ENCODE data around the gene NANOS2.

Gene NANOS2

DNA sequence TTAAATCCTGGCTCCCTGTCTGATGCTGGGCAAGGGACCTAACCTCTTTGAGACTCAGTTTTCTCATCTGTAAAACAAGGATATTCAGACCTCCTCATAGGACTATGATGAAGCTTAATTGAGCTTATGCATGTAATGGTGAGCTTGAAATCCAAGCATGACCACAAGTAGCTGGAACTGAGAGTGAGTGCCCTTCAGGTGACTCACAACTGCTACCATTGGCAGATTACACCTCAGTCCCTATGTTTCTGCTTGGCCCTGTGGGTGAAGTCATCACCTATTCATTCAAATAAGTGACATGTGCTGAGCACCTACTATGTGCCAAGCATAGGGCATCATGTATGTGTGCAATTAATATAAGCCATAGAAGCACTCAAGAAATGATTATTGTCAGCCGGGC is 33.3 kb upstream of the NANOS2 start:
- H3K4me3 ChIP-seq (ENCODE audit: low read length) = no peak overlapping the region
- H3K27me3 ChIP-seq (ENCODE audit: control insufficient read depth, insufficient read depth, low read length) = no peaks in the 10 kb centered on the region
- no peaks in the 10 kb centered on the region for H3K9me3 ChIP-seq (ENCODE audit: control insufficient read depth, low read length)
- no peaks in the 10 kb centered on the region for H3K4me1 ChIP-seq (ENCODE audit: control insufficient read depth, insufficient read depth, low read length)
- no peaks in the 10 kb centered on the region for H3K36me3 ChIP-seq (ENCODE audit: control insufficient read depth, insufficient read depth, low read length)
- H3K9ac ChIP-seq (ENCODE audit: low read length) = no peak overlapping the region

DNA sequence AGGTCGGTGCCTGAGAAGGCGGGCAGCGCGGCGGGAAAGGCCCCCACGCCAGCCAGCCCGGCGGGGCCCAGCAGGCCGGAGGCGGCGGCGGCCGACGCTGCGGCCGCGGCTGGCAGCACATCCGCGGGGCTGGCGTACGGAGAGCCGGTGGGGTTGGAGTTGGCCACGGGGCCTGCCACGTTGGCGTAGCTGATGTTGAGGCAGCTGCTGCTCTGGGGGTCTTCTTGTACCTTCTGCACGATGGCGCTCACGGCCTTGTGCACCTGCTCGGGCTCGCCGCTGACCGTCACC is 25.9 kb upstream of the NANOS2 start:
- Histone ChIP-seq H3K4me3 (ENCODE audit: low read length) (no peak overlapping the region), H3K36me3 (ENCODE audit: control insufficient read depth, insufficient read depth, low read length) (no peaks in the 10 kb centered on the region), H3K9me3 (ENCODE audit: control insufficient read depth, low read length) (no peaks in the 10 kb centered on the region), H3K4me1 (ENCODE audit: control insufficient read depth, insufficient read depth, low read length) (no peaks in the 10 kb centered on the region), H3K9ac (ENCODE audit: low read length) (no peak overlapping the region), H3K27me3 (ENCODE audit: control insufficient read depth, insufficient read depth, low read length) (peaks cover 33% of the 10 kb centered on the region)

GRCh38 chr19:45939792-45940514 is 25.4 kb upstream of the NANOS2 start:
- no peaks in the 10 kb centered on the region for H3K36me3 ChIP-seq (ENCODE audit: control insufficient read depth, insufficient read depth, low read length)
- peaks cover 37% of the 10 kb centered on the region for H3K27me3 ChIP-seq (ENCODE audit: control insufficient read depth, insufficient read depth, low read length)
- H3K9me3 ChIP-seq (ENCODE audit: control insufficient read depth, low read length) = no peaks in the 10 kb centered on the region
- H3K4me3 ChIP-seq (ENCODE audit: low read length) = no peak overlapping the region
- no peak overlapping the region for H3K9ac ChIP-seq (ENCODE audit: low read length)
- no peaks in the 10 kb centered on the region for H3K4me1 ChIP-seq (ENCODE audit: control insufficient read depth, insufficient read depth, low read length)

GRCh38 chr19:45938733-45939319 is 24.2 kb upstream of the NANOS2 start:
- no peak overlapping the region for H3K9ac ChIP-seq (ENCODE audit: low read length)
- H3K27me3 ChIP-seq (ENCODE audit: control insufficient read depth, insufficient read depth, low read length) = peaks cover 43% of the 10 kb centered on the region
- no peaks in the 10 kb centered on the region for H3K9me3 ChIP-seq (ENCODE audit: control insufficient read depth, low read length)
- H3K36me3 ChIP-seq (ENCODE audit: control insufficient read depth, insufficient read depth, low read length) = no peaks in the 10 kb centered on the region
- no peak overlapping the region for H3K4me3 ChIP-seq (ENCODE audit: low read length)
- H3K4me1 ChIP-seq (ENCODE audit: control insufficient read depth, insufficient read depth, low read length) = no peaks in the 10 kb centered on the region

DNA sequence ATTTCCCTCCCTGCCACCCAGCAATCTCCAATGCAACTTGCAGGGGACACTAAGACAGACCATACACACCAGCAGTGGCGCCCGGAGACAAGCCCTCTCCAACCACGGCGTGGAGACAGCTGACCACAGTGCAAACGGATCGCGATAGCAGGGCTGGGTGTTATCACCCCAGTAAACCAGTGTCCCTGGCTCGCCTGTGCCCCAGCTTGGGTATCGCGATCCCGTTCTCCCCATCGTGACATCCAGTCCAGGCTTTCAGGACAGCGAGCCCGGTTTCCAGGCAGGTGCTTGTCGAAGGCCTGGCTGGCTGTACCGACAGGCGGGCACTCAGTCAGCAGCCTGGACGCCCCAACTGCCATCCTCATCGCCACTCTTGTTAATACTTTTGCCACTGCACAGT is 20.7 kb upstream of the NANOS2 start:
- Histone ChIP-seq H3K9me3 (ENCODE audit: control insufficient read depth, low read length) (no peaks in the 10 kb centered on the region), H3K4me3 (ENCODE audit: low read length) (no peak overlapping the region), H3K4me1 (ENCODE audit: control insufficient read depth, insufficient read depth, low read length) (no peaks in the 10 kb centered on the region), H3K36me3 (ENCODE audit: control insufficient read depth, insufficient read depth, low read length) (no peaks in the 10 kb centered on the region), H3K9ac (ENCODE audit: low read length) (no peak overlapping the region), H3K27me3 (ENCODE audit: control insufficient read depth, insufficient read depth, low read length) (peaks cover 50% of the 10 kb centered on the region)

DNA sequence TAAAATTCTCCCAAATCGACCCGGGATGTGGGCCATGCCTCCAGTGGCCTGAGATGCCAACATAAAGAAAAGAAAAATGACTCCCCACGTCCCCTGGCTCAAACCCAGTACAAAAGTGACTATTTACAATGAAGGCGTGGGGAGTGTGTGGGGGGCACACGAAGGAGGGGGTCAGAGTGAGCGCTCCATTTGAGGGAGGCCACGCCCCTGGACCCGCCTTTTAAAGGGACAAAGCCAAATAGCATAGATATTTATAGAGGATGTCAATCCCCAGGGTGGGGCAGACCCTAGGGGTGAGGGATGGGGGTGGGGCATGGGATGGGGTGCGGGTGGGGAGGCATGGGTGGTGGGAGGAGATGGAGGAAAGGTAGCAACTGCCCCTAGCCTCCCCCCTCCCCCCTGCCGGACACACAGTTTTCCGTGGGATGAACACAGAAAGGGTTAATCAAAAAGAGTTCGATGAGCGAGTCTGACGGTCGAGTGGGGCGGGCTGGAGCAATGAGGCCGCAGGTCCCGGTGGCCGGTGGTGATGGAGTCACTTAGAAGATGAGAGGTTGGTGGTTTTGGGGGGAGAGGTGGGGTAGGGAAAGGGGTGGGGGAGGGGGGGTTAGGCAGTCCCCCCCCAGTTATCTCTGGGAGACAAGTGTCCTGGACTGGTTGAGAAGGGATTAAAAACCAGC is 20.1 kb upstream of the NANOS2 start:
- Histone ChIP-seq H3K27me3 (ENCODE audit: control insufficient read depth, insufficient read depth, low read length) (peaks cover 48% of the 10 kb centered on the region), H3K36me3 (ENCODE audit: control insufficient read depth, insufficient read depth, low read length) (no peaks in the 10 kb centered on the region), H3K4me1 (ENCODE audit: control insufficient read depth, insufficient read depth, low read length) (no peaks in the 10 kb centered on the region)

GRCh38 chr19:45933759-45934158 is 19.2 kb upstream of the NANOS2 start:
- H3K36me3 ChIP-seq (ENCODE audit: control insufficient read depth, insufficient read depth, low read length) = no peaks in the 10 kb centered on the region
- no peak overlapping the region for H3K9ac ChIP-seq (ENCODE audit: low read length)
- H3K4me3 ChIP-seq (ENCODE audit: low read length) = no peak overlapping the region
- H3K27me3 ChIP-seq (ENCODE audit: control insufficient read depth, insufficient read depth, low read length) = peaks cover 39% of the 10 kb centered on the region
- no peaks in the 10 kb centered on the region for H3K9me3 ChIP-seq (ENCODE audit: control insufficient read depth, low read length)
- no peaks in the 10 kb centered on the region for H3K4me1 ChIP-seq (ENCODE audit: control insufficient read depth, insufficient read depth, low read length)

More for the DNA sequence above, 20.1 kb upstream of the NANOS2 start:
- Histone ChIP-seq H3K9me3 (ENCODE audit: control insufficient read depth, low read length) (no peaks in the 10 kb centered on the region), H3K4me3 (ENCODE audit: low read length) (no peak overlapping the region), H3K9ac (ENCODE audit: low read length) (no peak overlapping the region)

- H3K9ac ChIP-seq (ENCODE audit: low read length) = no peak overlapping the region
- peaks cover 27% of the 10 kb centered on the region for H3K27me3 ChIP-seq (ENCODE audit: control insufficient read depth, insufficient read depth, low read length)
- no peaks in the 10 kb centered on the region for H3K9me3 ChIP-seq (ENCODE audit: control insufficient read depth, low read length)
- H3K36me3 ChIP-seq (ENCODE audit: control insufficient read depth, insufficient read depth, low read length) = no peaks in the 10 kb centered on the region
- H3K4me3 ChIP-seq (ENCODE audit: low read length) = no peak overlapping the region
- H3K4me1 ChIP-seq (ENCODE audit: control insufficient read depth, insufficient read depth, low read length) = peaks cover 8% of the 10 kb centered on the region
Observed at GRCh38 chr19:45931055-45931454, 16.5 kb upstream of the NANOS2 start.

GRCh38 chr19:45929247-45929646 is 14.7 kb upstream of the NANOS2 start:
- peaks cover 15% of the 10 kb centered on the region for H3K27me3 ChIP-seq (ENCODE audit: control insufficient read depth, insufficient read depth, low read length)
- H3K9ac ChIP-seq (ENCODE audit: low read length) = no peak overlapping the region
- no peaks in the 10 kb centered on the region for H3K9me3 ChIP-seq (ENCODE audit: control insufficient read depth, low read length)
- no peaks in the 10 kb centered on the region for H3K36me3 ChIP-seq (ENCODE audit: control insufficient read depth, insufficient read depth, low read length)
- H3K4me1 ChIP-seq (ENCODE audit: control insufficient read depth, insufficient read depth, low read length) = peaks cover 8% of the 10 kb centered on the region
- H3K4me3 ChIP-seq (ENCODE audit: low read length) = no peak overlapping the region

DNA sequence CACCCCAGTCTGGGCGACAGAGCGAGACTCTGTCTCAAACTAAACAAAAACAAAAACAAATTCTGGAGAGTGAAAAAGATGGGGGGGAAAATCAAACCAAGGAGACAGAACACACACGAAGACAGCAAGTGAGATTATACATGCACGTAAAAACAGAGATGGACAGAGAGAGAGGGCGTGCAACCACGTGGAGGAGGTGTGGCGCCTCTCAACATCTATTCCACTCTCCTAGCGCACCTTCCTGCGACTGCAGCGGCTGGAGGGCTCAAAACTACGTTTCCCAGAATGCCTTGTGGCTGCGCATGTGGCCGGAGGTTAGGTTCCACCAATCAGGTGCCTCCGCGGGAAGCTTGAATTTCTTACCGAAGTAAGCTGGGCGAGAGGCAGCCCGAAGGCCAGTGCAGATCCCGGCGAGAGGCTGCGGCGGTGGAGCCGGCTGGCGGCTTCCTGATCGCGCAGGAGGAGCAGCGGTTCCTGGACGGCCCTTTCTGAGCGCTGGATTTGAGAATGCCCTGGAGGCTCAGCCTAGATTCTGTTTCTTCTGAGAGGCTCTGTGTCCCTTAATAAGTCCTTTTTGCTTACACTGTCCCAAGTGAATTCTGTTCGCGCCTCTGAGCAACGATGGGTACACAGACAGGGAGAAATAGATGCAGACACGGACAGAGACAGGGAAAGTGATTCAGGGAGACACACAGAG is 13.1 kb upstream of the NANOS2 start:
- H3K4me1 ChIP-seq (ENCODE audit: control insufficient read depth, insufficient read depth, low read length) = peaks cover 8% of the 10 kb centered on the region
- H3K9ac ChIP-seq (ENCODE audit: low read length) = no peak overlapping the region
- peaks cover 9% of the 10 kb centered on the region for H3K27me3 ChIP-seq (ENCODE audit: control insufficient read depth, insufficient read depth, low read length)
- H3K4me3 ChIP-seq (ENCODE audit: low read length) = no peak overlapping the region
- H3K36me3 ChIP-seq (ENCODE audit: control insufficient read depth, insufficient read depth, low read length) = no peaks in the 10 kb centered on the region
- H3K9me3 ChIP-seq (ENCODE audit: control insufficient read depth, low read length) = no peaks in the 10 kb centered on the region

- Histone ChIP-seq H3K9ac (ENCODE audit: low read length) (no peak overlapping the region), H3K27me3 (ENCODE audit: control insufficient read depth, insufficient read depth, low read length) (peaks cover 6% of the 10 kb centered on the region), H3K36me3 (ENCODE audit: control insufficient read depth, insufficient read depth, low read length) (no peaks in the 10 kb centered on the region), H3K4me1 (ENCODE audit: control insufficient read depth, insufficient read depth, low read length) (peaks cover 8% of the 10 kb centered on the region), H3K4me3 (ENCODE audit: low read length) (no peak overlapping the region), H3K9me3 (ENCODE audit: control insufficient read depth, low read length) (no peaks in the 10 kb centered on the region)
Observed at GRCh38 chr19:45924891-45925447, 10.4 kb upstream of the NANOS2 start.

DNA sequence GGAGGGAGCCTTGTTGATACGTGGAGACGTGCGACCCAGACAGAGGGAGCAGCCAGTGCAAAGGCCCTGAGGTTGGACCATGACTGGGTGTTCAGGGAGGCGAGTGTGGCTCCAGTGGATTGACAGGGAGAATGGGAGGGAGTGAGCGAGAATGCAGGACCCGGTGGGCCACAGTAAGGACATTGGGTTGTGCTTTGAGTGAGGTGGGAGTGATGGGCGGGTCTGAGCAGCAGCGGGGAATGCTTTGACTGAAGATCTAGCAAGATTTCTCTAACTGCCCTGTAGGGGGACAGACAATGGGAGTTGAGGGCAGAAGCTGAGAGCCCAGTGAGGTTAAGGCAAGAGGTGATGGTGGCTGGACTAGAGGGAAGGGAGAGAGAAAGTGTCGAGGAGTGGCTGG is 7.7 kb upstream of the NANOS2 start:
- Histone ChIP-seq H3K4me1 (ENCODE audit: control insufficient read depth, insufficient read depth, low read length) (no peaks in the 10 kb centered on the region), H3K9me3 (ENCODE audit: control insufficient read depth, low read length) (no peaks in the 10 kb centered on the region), H3K9ac (ENCODE audit: low read length) (no peak overlapping the region), H3K36me3 (ENCODE audit: control insufficient read depth, insufficient read depth, low read length) (no peaks in the 10 kb centered on the region), H3K27me3 (ENCODE audit: control insufficient read depth, insufficient read depth, low read length) (peaks cover 6% of the 10 kb centered on the region), H3K4me3 (ENCODE audit: low read length) (no peak overlapping the region)

Data from mucosa of stomach (tissue), 1 donor.